H1 (cell line): ENCODE data around the gene SLC5A10. TPM values are rescaled to one million over a fixed set of nuclear protein-coding genes. Genes with fewer than 3 reads are reported as not detected.

Source experiments
- CTCF ChIA-PET: fragments of 300-600 bp; sonication (Branson Sonifier 250); formaldehyde crosslinking; loops from one replicate; lab custom pipeline; 2021; ENCODE audit not compliant: partially characterized antibody; lab: Charles Lee
- POLR2A ChIA-PET: fragments of 300-600 bp; sonication (Branson Sonifier 250); formaldehyde crosslinking; loops from one replicate; lab custom pipeline; 2021; ENCODE audit warnings: inconsistent platforms; ENCODE audit not compliant: partially characterized antibody; lab: Charles Lee
- DNase-seq, 2 experiments: peaks; one replicate each; pipeline versions ENCODE4 v3.0.0 to v3.0.0-alpha.2; 2010 to 2022; ENCODE audit warnings: low spot score in 2 of 2, low read depth in 1 of 2, mixed read lengths in 1 of 2
- FAIRE-seq: peaks from 2 replicates; lab custom pipeline; 2011; peaks lifted over from hg19 to GRCh38; lab: Jason Lieb, UNC
- H2AFZ ChIP-seq: 2 replicates; pipeline ENCODE4 v1.8.1; 2012; ENCODE audit warnings: low read length, inconsistent platforms
- H2AK5ac ChIP-seq: 2 replicates; pipeline ENCODE4 v1.6.1; 2013; ENCODE audit warnings: low read depth, low read length
- H2BK120ac ChIP-seq: replicated peaks from 2 replicates; pipeline ENCODE3; 2013; ENCODE audit warnings: low read depth, low read length, inconsistent platforms
- H2BK12ac ChIP-seq: 2 replicates; pipeline ENCODE4 v1.6.1; 2013; ENCODE audit warnings: low read depth, low read length
- H2BK15ac ChIP-seq: 2 replicates; pipeline ENCODE4 v1.6.1; 2013; ENCODE audit warnings: low read length
- H2BK20ac ChIP-seq: 2 replicates; pipeline ENCODE4 v1.6.1; 2013; ENCODE audit warnings: low read length
- H2BK5ac ChIP-seq: 2 replicates; pipeline ENCODE4 v1.6.1; 2013; ENCODE audit warnings: low read depth, low read length
- H3K14ac ChIP-seq: 2 replicates; pipeline ENCODE4 v1.6.1; 2013; ENCODE audit warnings: inconsistent platforms; ENCODE audit not compliant: insufficient read length
- H3K18ac ChIP-seq: 2 replicates; pipeline ENCODE4 v1.6.1; 2013; ENCODE audit warnings: low read length; ENCODE audit errors: extremely low read depth
- H3K23ac ChIP-seq: 2 replicates; pipeline ENCODE4 v1.6.1; 2013; ENCODE audit warnings: inconsistent platforms; ENCODE audit not compliant: insufficient read length
- H3K23me2 ChIP-seq: 2 replicates; pipeline ENCODE4 v1.6.1; 2013; ENCODE audit warnings: low read depth, low read length
- H3K27ac ChIP-seq: 2 replicates; pipeline ENCODE4 v1.6.1; 2011; ENCODE audit warnings: low read depth, low read length, inconsistent platforms
- H3K27me3 ChIP-seq, 4 experiments: replicated peaks in 1 of 4; 1 replicate in 1 of 4; 2 replicates in 3 of 4; pipeline versions ENCODE4 v1.6.1 to v1.8.1; 2011 to 2013; ENCODE audit warnings: low read length in 3 of 4, mild to moderate bottlenecking in 3 of 4, inconsistent platforms in 2 of 4, mixed read lengths in 2 of 4, moderate library complexity in 1 of 4; ENCODE audit not compliant: control insufficient read depth in 3 of 4, insufficient read depth in 3 of 4; ENCODE audit errors: extremely low read depth in 1 of 4
- H3K36me3 ChIP-seq, 4 experiments: 2 replicates each; pipeline versions ENCODE4 v1.6.1 to v1.8.1; 2011 to 2013; ENCODE audit warnings: mild to moderate bottlenecking in 4 of 4, low read length in 3 of 4, moderate library complexity in 2 of 4, control low read depth in 1 of 4, inconsistent platforms in 1 of 4; ENCODE audit not compliant: insufficient read depth in 4 of 4, control insufficient read depth in 2 of 4
- H3K4ac ChIP-seq: replicated peaks from 2 replicates; pipeline ENCODE3; 2013; ENCODE audit warnings: low read length, low read depth, mixed read lengths, inconsistent platforms; ENCODE audit not compliant: insufficient read length
- H3K4me1 ChIP-seq, 4 experiments: replicated peaks in 1 of 4; 1 replicate in 1 of 4; 2 replicates in 3 of 4; pipeline versions ENCODE4 v1.6.1 to v1.8.1; 2011 to 2013; ENCODE audit warnings: low read length in 3 of 4, inconsistent platforms in 2 of 4, mixed read lengths in 1 of 4; ENCODE audit not compliant: insufficient read depth in 4 of 4, control insufficient read depth in 3 of 4
- H3K4me2 ChIP-seq, 2 experiments: 2 replicates each; pipeline versions ENCODE4 v1.6.1 to v1.8.1; 2011 to 2013; ENCODE audit warnings: low read depth in 2 of 2, low read length in 2 of 2, control low read depth in 1 of 2, inconsistent platforms in 1 of 2, mild to moderate bottlenecking in 1 of 2; ENCODE audit not compliant: insufficient read depth in 1 of 2
- H3K4me3 ChIP-seq, 4 experiments: fragments of 200-600, 300-600 bp in 1 of 4; sonication (generic), shearing (Covaris generic), sonication (Bioruptor Twin) in 1 of 4; 2 replicates each; pipeline versions ENCODE4 v1.5.1 to v1.8.1; 2011 to 2016; ENCODE audit warnings: low read length in 4 of 4, low read depth in 3 of 4, control low read depth in 2 of 4, inconsistent platforms in 2 of 4, mild to moderate bottlenecking in 2 of 4, mixed read lengths in 1 of 4, moderate library complexity in 1 of 4; ENCODE audit not compliant: insufficient read depth in 2 of 4; ENCODE audit errors: extremely low read depth in 1 of 4
- H3K56ac ChIP-seq: replicated peaks from 2 replicates; pipeline ENCODE3; 2013; ENCODE audit warnings: low read depth, mild to moderate bottlenecking, mixed read lengths, low read length, inconsistent platforms; ENCODE audit not compliant: insufficient read length
- H3K79me1 ChIP-seq: 2 replicates; pipeline ENCODE4 v1.6.1; 2013; ENCODE audit warnings: low read depth, low read length, control low read depth
- H3K79me2 ChIP-seq, 2 experiments: 2 replicates each; pipeline versions ENCODE4 v1.6.1 to v1.8.1; 2012 to 2013; ENCODE audit warnings: low read length in 2 of 2, mild to moderate bottlenecking in 2 of 2, inconsistent platforms in 1 of 2; ENCODE audit not compliant: insufficient read depth in 2 of 2, control insufficient read depth in 1 of 2
- H3K9ac ChIP-seq, 4 experiments: replicated peaks in 1 of 4; 1 replicate in 1 of 4; 2 replicates in 3 of 4; pipeline versions ENCODE4 v1.6.1 to v1.8.1; 2011 to 2013; ENCODE audit warnings: low read depth in 3 of 4, low read length in 3 of 4, control low read depth in 2 of 4, mild to moderate bottlenecking in 2 of 4, moderate library complexity in 2 of 4, inconsistent platforms in 1 of 4; ENCODE audit errors: extremely low read depth in 1 of 4
- H3K9me3 ChIP-seq, 2 experiments: 2 replicates each; pipeline versions ENCODE4 v1.6.1 to v1.8.1; 2012 to 2013; ENCODE audit warnings: mild to moderate bottlenecking in 2 of 2, moderate library complexity in 2 of 2, control low read depth in 1 of 2, inconsistent platforms in 1 of 2, low read depth in 1 of 2, low read length in 1 of 2, mixed read lengths in 1 of 2; ENCODE audit not compliant: insufficient read depth in 2 of 2
- H4K20me1 ChIP-seq, 2 experiments: replicated peaks in 1 of 2; 2 replicates each; pipeline versions ENCODE3 to v1.8.1; 2011 to 2013; ENCODE audit warnings: inconsistent platforms in 2 of 2, low read length in 2 of 2, mild to moderate bottlenecking in 1 of 2; ENCODE audit not compliant: insufficient read depth in 2 of 2, control insufficient read depth in 1 of 2
- H4K5ac ChIP-seq: 2 replicates; pipeline ENCODE4 v1.6.1; 2013; ENCODE audit warnings: low read length, low read depth, mixed read lengths, inconsistent platforms; ENCODE audit not compliant: insufficient read length
- H4K8ac ChIP-seq: 2 replicates; pipeline ENCODE4 v1.8.0; 2013; ENCODE audit warnings: mild to moderate bottlenecking, moderate library complexity, low read length, inconsistent platforms; ENCODE audit not compliant: insufficient read depth; ENCODE audit errors: extremely low read depth
- H4K91ac ChIP-seq: replicated peaks from 2 replicates; pipeline ENCODE3; 2013; ENCODE audit warnings: low read length, mixed read lengths, inconsistent platforms; ENCODE audit not compliant: insufficient read length
- JUND ChIP-seq: IDR thresholded peaks from 2 replicates; pipeline ENCODE4 v1.6.1; 2011; ENCODE audit warnings: mild to moderate bottlenecking, improper control_type of control experiment, low read length
- NRF1 ChIP-seq: IDR thresholded peaks from 2 replicates; pipeline ENCODE4 v1.6.1; 2011; ENCODE audit warnings: mild to moderate bottlenecking, low read depth, low read length, improper control_type of control experiment
- SAP30 ChIP-seq: fragments of 300-600 bp; sonication (generic); IDR thresholded peaks from 2 replicates; pipeline ENCODE4 v1.7.1; 2012; ENCODE audit warnings: low read length, moderate library complexity, mild to moderate bottlenecking, inconsistent platforms; ENCODE audit not compliant: insufficient read depth, insufficient replicate concordance
- SIN3A ChIP-seq, 2 experiments: IDR thresholded peaks in 1 of 2; conservative IDR thresholded peaks in 1 of 2; 2 replicates each; pipeline ENCODE4 v1.6.1; 2011 to 2012; ENCODE audit warnings: low read length in 2 of 2, improper control_type of control experiment in 1 of 2, low read depth in 1 of 2, mild to moderate bottlenecking in 1 of 2
- SIRT6 ChIP-seq: IDR thresholded peaks from one replicate; pipeline ENCODE4 v1.7.1; 2012; ENCODE audit warnings: low read length, inconsistent platforms
- TEAD4 ChIP-seq: IDR thresholded peaks from 2 replicates; pipeline ENCODE4 v1.6.1; 2012; ENCODE audit warnings: low read depth, low read length, inconsistent platforms, mixed read lengths
- YY1 ChIP-seq: IDR thresholded peaks from 2 replicates; pipeline ENCODE4 v1.6.1; 2011; ENCODE audit warnings: low read depth, mild to moderate bottlenecking, low read length
- ZNF274 ChIP-seq: IDR thresholded peaks from 2 replicates; pipeline ENCODE4 v1.7.0; 2012; ENCODE audit warnings: low read length, borderline replicate concordance; ENCODE audit errors: extremely low read depth
- WGBS, 2 experiments: shearing (Covaris generic) in 1 of 2; methylation state at CpG; one replicate each; pipeline versions ENCODE4 v1.1.6 to v1.1.7; 2013 to 2015; ENCODE audit warnings: low lambda C conversion rate in 2 of 2, mixed read lengths in 2 of 2, inconsistent platforms in 1 of 2, low coverage in 1 of 2, missing lambda C conversion rate in 1 of 2; ENCODE audit not compliant: insufficient replicate concordance in 2 of 2, insufficient coverage in 1 of 2, insufficient read length in 1 of 2; ENCODE audit errors: extremely low coverage in 1 of 2, missing lambda C conversion rate in 1 of 2; 5-methylcytosine and 5-hydroxymethylcytosine counted together
- polyA plus RNA-seq, 7 experiments: library from polyadenylated mRNA; depleted of rRNA in 3 of 7; stranded (reverse) in 5 of 7; unstranded in 2 of 7; fragments of >200 nt in 5 of 7; fragments of 200-250 nt in 2 of 7; gene quantifications; 1 replicate in 5 of 7; 2 replicates in 1 of 7; 4 replicates in 1 of 7; pipeline versions ENCODE4 v1.2.1 to v1.2.3, GENCODE V29; 2011 to 2013; ENCODE audit warnings: missing spikeins in 2 of 7, mixed read lengths in 2 of 7
- total RNA-seq: library from RNA; stranded (reverse); fragmentation: NEBNext Ultra II Directional; extraction: Animal tissue kit (Norgen Biotek cat#: 25700); gene quantifications from 2 replicates; pipeline ENCODE4 v1.2.1, GENCODE V29; 2021

SLC5A10 gene
- total and polyA plus RNA-seq, 2 of the 8 experiments (the other 6 are each of a cell fraction or from before 2014, with no cell fraction given): 0.05 to 0.11 TPM

- Histone ChIP-seq H3K79me2 (peaks cover 0 to 7% of the 10 kb centered on the region in 2 experiments; a peak in 1 of 4 replicates), H3K23me2 (no peaks in the 10 kb centered on the region), H3K9me3 (no peaks in the 10 kb centered on the region), H3K27ac (no peak overlapping the region), H3K9ac (no peak overlapping the region; a peak in 1 of 7 replicates), H2BK15ac (no peak overlapping the region), H4K8ac (no peak overlapping the region), H3K27me3 (no peaks in the 10 kb centered on the region), H3K79me1 (peaks cover 3% of the 10 kb centered on the region; the same call in 1 of the 2 replicates), H2AK5ac (no peak overlapping the region), H4K20me1 (no peaks in the 10 kb centered on the region), H4K5ac (no peak overlapping the region), H2BK5ac (no peak overlapping the region), H2BK20ac (no peak overlapping the region), H3K56ac (no peak overlapping the region), H3K23ac (no peak overlapping the region), H2AFZ (no peak overlapping the region), H3K4ac (no peak overlapping the region), H3K14ac (no peak overlapping the region), H3K18ac (no peak overlapping the region), H2BK120ac (no peak overlapping the region), H3K4me3 (no peak overlapping the region), H3K4me2 (no peak overlapping the region), H2BK12ac (no peak overlapping the region), H4K91ac (no peak overlapping the region), H3K36me3 (peaks cover 5 to 14% (median 7%) of the 10 kb centered on the region in 4 experiments; a peak in 6 of 8 replicates), H3K4me1 (no peaks in the 10 kb centered on the region)
- DNase-seq: no peak
- CTCF ChIA-PET: interaction anchor here (0.6 kb wide), 1 partner anchor 28 kb away, joined by 4 read pairs; no protein-coding TSS in a partner anchor
- WGBS, 2 experiments: 85% methylated on average over 6 of the region's 6 CpGs; no CpG with 5 or more reads in 1 of the 2 experiments
- no peak for FAIRE-seq
- POLR2A ChIA-PET: interaction anchor here (0.6 kb wide), 1 partner anchor 18 kb away, joined by 3 read pairs; no protein-coding TSS in a partner anchor
- no peak for TF ChIP-seq NRF1
- TF ChIP-seq ZNF274: no peak
- TF ChIP-seq JUND: no peak
- no peak for TF ChIP-seq YY1
- TF ChIP-seq SIN3A (conservative IDR thresholded peaks at IDR 0.05 in 1 of 2, IDR thresholded peaks at IDR 0.05 in 1 of 2; ENCODE audit: low read depth in 1 of 2, low read length in 2 of 2): no peak
- TF ChIP-seq SIRT6: no peak
- TF ChIP-seq SAP30: no peak
- TF ChIP-seq TEAD4: no peak
Measured at GRCh38 chr17:18920911-18921441, 31.0 kb upstream of the SLC5A10 start.
